NCI-H526 treated with DMSO at 0.1 percent for 48 hours (cell line): ENCODE data around the gene TPM4.
"Not testable (repeated sequence)": the region's sequence is repeated elsewhere in the genome, so short reads cannot be mapped to it uniquely, and the experiment has no call there.

Experiments used
- DNase-seq: peaks from one replicate; lab custom pipeline; 2025; lab: John Stamatoyannopoulos, UW

Gene TPM4

GRCh38 chr19:16098416-16098768, 22.1 kb downstream of the TPM4 start:
- no peak for DNase-seq

- DNase-seq, result no peak
Observed at GRCh38 chr19:16098821-16099220, 22.5 kb downstream of the TPM4 start.

- not testable (repeated sequence) for DNase-seq
Observed at GRCh38 chr19:16099314-16099965, 23.1 kb downstream of the TPM4 start.

- no peak for DNase-seq
Observed at GRCh38 chr19:16100524-16100923, 24.2 kb downstream of the TPM4 start.

- no peak for DNase-seq
Observed at GRCh38 chr19:16104722-16105121, 28.4 kb downstream of the TPM4 start.

GRCh38 chr19:16106121-16106520, 29.8 kb downstream of the TPM4 start:
- DNase-seq, result no peak

GRCh38 chr19:16111160-16111908, 35.0 kb downstream of the TPM4 start, which contains the start of gene RAB8A:
Gene RAB8A, plus strand, starts transcription at chr19:16111889. Its CDS starts 13 bp downstream, at chr19:16111902.
- peak; percentile 90 for DNase-seq

- DNase-seq, result no peak
Observed at GRCh38 chr19:16111909-16112752, 35.8 kb downstream of the TPM4 start.

- no peak for DNase-seq
Observed at GRCh38 chr19:16112778-16113177, 36.5 kb downstream of the TPM4 start.

- no peak for DNase-seq
Observed at GRCh38 chr19:16113727-16114126, 37.4 kb downstream of the TPM4 start.

GRCh38 chr19:16115301-16116039, 39.2 kb downstream of the TPM4 start:
- DNase-seq, result no peak

- DNase-seq, result no peak
Observed at GRCh38 chr19:16116067-16116466, 39.8 kb downstream of the TPM4 start.

GRCh38 chr19:16117594-16118033, 41.3 kb downstream of the TPM4 start:
- DNase-seq, result no peak

- no peak for DNase-seq
Observed at GRCh38 chr19:16118489-16119033, 42.3 kb downstream of the TPM4 start.

GRCh38 chr19:16119075-16119857, 43.0 kb downstream of the TPM4 start:
- DNase-seq, result not testable (repeated sequence)

- DNase-seq, result no peak
Observed at GRCh38 chr19:16121141-16121540, 44.8 kb downstream of the TPM4 start.

GRCh38 chr19:16121967-16122366, 45.7 kb downstream of the TPM4 start:
- no peak for DNase-seq

GRCh38 chr19:16124953-16125352, 48.7 kb downstream of the TPM4 start:
- DNase-seq, result no peak

- DNase-seq, result no peak
Observed at GRCh38 chr19:16125737-16126495, 49.6 kb downstream of the TPM4 start.

GRCh38 chr19:16127080-16127479, 50.8 kb downstream of the TPM4 start:
- DNase-seq, result no peak
